ENCODE data around the gene GOLGA6L26. TPM values are rescaled to one million over a fixed set of nuclear protein-coding genes. Genes with fewer than 3 reads are reported as not detected.
"Not testable (repeated sequence)": the region's sequence is repeated elsewhere in the genome, so short reads cannot be mapped to it uniquely, and the experiment has no call there.

The GOLGA6L26 gene
- total and polyA plus RNA-seq, 2 of the 8 experiments (the other 6 are each of a cell fraction or from before 2014, with no cell fraction given) = not detected

- H3K36me3 ChIP-seq (ENCODE audit: control insufficient read depth in 2 of 4, insufficient read depth in 4 of 4, low read length in 3 of 4); DNase-seq (ENCODE audit: low read depth in 1 of 2, low spot score in 2 of 2): not testable (repeated sequence)
These were observed 39.0 kb upstream of the GOLGA6L26 start for GRCh38 chr15:23372891-23373600.

More at GRCh38 chr15:23372891-23373600, 39.0 kb upstream of the GOLGA6L26 start:
- H2BK120ac ChIP-seq (replicated peaks; ENCODE audit: low read depth, low read length); H2BK20ac ChIP-seq (ENCODE audit: low read length); H3K18ac ChIP-seq (ENCODE audit: extremely low read depth, low read length); H4K91ac ChIP-seq (replicated peaks; ENCODE audit: insufficient read length, low read length); H2AK5ac ChIP-seq (ENCODE audit: low read depth, low read length); H3K56ac ChIP-seq (replicated peaks; ENCODE audit: insufficient read length, low read depth, low read length); H3K27me3 ChIP-seq (replicated peaks in 1 of 4; ENCODE audit: control insufficient read depth in 3 of 4, extremely low read depth in 1 of 4, insufficient read depth in 3 of 4, low read length in 3 of 4); H3K23ac ChIP-seq (ENCODE audit: insufficient read length); POLR2A ChIA-PET (ENCODE audit: partially characterized antibody); CTCF ChIA-PET (ENCODE audit: partially characterized antibody); H4K8ac ChIP-seq (ENCODE audit: extremely low read depth, insufficient read depth, low read length); H3K27ac ChIP-seq (ENCODE audit: low read depth, low read length); H3K4me2 ChIP-seq (ENCODE audit: insufficient read depth in 1 of 2, low read depth in 2 of 2, low read length in 2 of 2); H3K79me1 ChIP-seq (ENCODE audit: low read depth, low read length); H2BK5ac ChIP-seq (ENCODE audit: low read depth, low read length); H3K4me1 ChIP-seq (replicated peaks in 1 of 4; ENCODE audit: control insufficient read depth in 3 of 4, insufficient read depth in 4 of 4, low read length in 3 of 4); FAIRE-seq; H2BK12ac ChIP-seq (ENCODE audit: low read depth, low read length); H3K14ac ChIP-seq (ENCODE audit: insufficient read length); H3K4me3 ChIP-seq (ENCODE audit: extremely low read depth in 1 of 4, insufficient read depth in 2 of 4, low read depth in 3 of 4, low read length in 4 of 4); H3K23me2 ChIP-seq (ENCODE audit: low read depth, low read length); H3K9ac ChIP-seq (replicated peaks in 1 of 4; ENCODE audit: extremely low read depth in 1 of 4, low read depth in 3 of 4, low read length in 3 of 4); H3K4ac ChIP-seq (replicated peaks; ENCODE audit: insufficient read length, low read depth, low read length); H2BK15ac ChIP-seq (ENCODE audit: low read length); H4K20me1 ChIP-seq (replicated peaks in 1 of 2; ENCODE audit: control insufficient read depth in 1 of 2, insufficient read depth in 2 of 2, low read length in 2 of 2); H2AFZ ChIP-seq (ENCODE audit: low read length); H4K5ac ChIP-seq (ENCODE audit: insufficient read length, low read depth, low read length); H3K79me2 ChIP-seq (ENCODE audit: control insufficient read depth in 1 of 2, insufficient read depth in 2 of 2, low read length in 2 of 2): not testable (repeated sequence)
- 94% methylated on average over 35 of the region's 40 CpGs; no CpG with 5 or more reads in 1 of the 2 experiments for WGBS, 2 experiments (ENCODE audit: extremely low coverage in 1 of 2, insufficient coverage in 1 of 2, insufficient read length in 1 of 2, insufficient replicate concordance in 2 of 2, low coverage in 1 of 2, low lambda C conversion rate in 2 of 2, missing lambda C conversion rate in 1 of 2)
- H3K9me3 ChIP-seq (ENCODE audit: insufficient read depth in 2 of 2, low read depth in 1 of 2, low read length in 1 of 2) = peaks cover 0 to 21% of the 10 kb centered on the region in 2 experiments; a peak in 1 of 4 replicates
